ENCODE measurements around the gene SLCO2A1.

GRCh38 chr3:133987136-133987535, 42.6 kb downstream of the SLCO2A1 start:
- TF ChIP-seq CTCF (IDR thresholded peaks at IDR 0.05) (no peak), ZFX (IDR thresholded peaks at IDR 0.05; ENCODE audit: borderline replicate concordance) (no peak)

All from 22Rv1 (cell line).